Ascending aorta (tissue), 2 donors: ENCODE results near the gene RGS9. TPM values are rescaled to one million over a fixed set of nuclear protein-coding genes. Genes with fewer than 3 reads are reported as not detected.
"Not testable (repeated sequence)": the region's sequence is repeated elsewhere in the genome, so short reads cannot be mapped to it uniquely, and the experiment has no call there.

Source experiments
- DNase-seq, 2 donors: peaks; one replicate each; pipeline ENCODE4 v3.0.0-alpha.2; 2019; ENCODE audit warnings: low spot score in 2 of 2
- H3K27ac ChIP-seq, 2 donors: fragments of 200-600 bp; sonication (generic); one replicate each; pipeline ENCODE4 v1.5.1; 2016 to 2017; ENCODE audit warnings: mild to moderate bottlenecking in 1 of 2
- H3K27me3 ChIP-seq: fragments of 200-600 bp; sonication (generic); one replicate; pipeline ENCODE4 v1.5.1; 2017
- H3K36me3 ChIP-seq, 2 donors: fragments of 200-600 bp; sonication (generic); one replicate each; pipeline ENCODE4 v1.5.1; 2016
- H3K4me1 ChIP-seq, 2 donors: fragments of 200-600 bp; sonication (generic); one replicate each; pipeline ENCODE4 v1.5.1; 2016 to 2017; ENCODE audit warnings: mild to moderate bottlenecking in 1 of 2
- H3K4me3 ChIP-seq, 2 donors: fragments of 200-600 bp; sonication (generic); one replicate each; pipeline ENCODE4 v1.5.1; 2016 to 2017; ENCODE audit warnings: mild to moderate bottlenecking in 1 of 2
- H3K9me3 ChIP-seq, 2 donors: fragments of 200-600 bp; sonication (generic); one replicate each; pipeline ENCODE4 v1.5.1; 2016
- intact Hi-C: fragments of 100-400 bp; cut with DNase I; formaldehyde crosslinking; loops from one replicate; pipeline ENCODE4 v1.15.1; 2023
- total RNA-seq: library from RNA; depleted of rRNA; stranded (reverse); fragments of >200 nt; gene quantifications from one replicate; pipeline ENCODE4 v1.1.0, GENCODE V29; 2016
- TF ChIP-seq, protein P1 (sequence below), 3 experiments: fragments of 200-600 bp in 2 of 3; fragments of 450-650 bp in 1 of 3; sonication (generic) in 2 of 3; IDR thresholded peaks; one replicate each; pipeline ENCODE4 v1.5.1; 2016 to 2019; ENCODE audit warnings: antibody characterized with exemption in 3 of 3, mild to moderate bottlenecking in 1 of 3, moderate library complexity in 1 of 3

The RGS9 gene
- total RNA-seq, 1 donor from 2014 or later: 0.21 TPM

GRCh38 chr17:65201331-65201730 is 64.2 kb downstream of the RGS9 start:
- no peaks in the 10 kb centered on the region for H3K36me3 ChIP-seq
- no peaks in the 10 kb centered on the region for H3K27me3 ChIP-seq
- TF ChIP-seq, protein P1, sequence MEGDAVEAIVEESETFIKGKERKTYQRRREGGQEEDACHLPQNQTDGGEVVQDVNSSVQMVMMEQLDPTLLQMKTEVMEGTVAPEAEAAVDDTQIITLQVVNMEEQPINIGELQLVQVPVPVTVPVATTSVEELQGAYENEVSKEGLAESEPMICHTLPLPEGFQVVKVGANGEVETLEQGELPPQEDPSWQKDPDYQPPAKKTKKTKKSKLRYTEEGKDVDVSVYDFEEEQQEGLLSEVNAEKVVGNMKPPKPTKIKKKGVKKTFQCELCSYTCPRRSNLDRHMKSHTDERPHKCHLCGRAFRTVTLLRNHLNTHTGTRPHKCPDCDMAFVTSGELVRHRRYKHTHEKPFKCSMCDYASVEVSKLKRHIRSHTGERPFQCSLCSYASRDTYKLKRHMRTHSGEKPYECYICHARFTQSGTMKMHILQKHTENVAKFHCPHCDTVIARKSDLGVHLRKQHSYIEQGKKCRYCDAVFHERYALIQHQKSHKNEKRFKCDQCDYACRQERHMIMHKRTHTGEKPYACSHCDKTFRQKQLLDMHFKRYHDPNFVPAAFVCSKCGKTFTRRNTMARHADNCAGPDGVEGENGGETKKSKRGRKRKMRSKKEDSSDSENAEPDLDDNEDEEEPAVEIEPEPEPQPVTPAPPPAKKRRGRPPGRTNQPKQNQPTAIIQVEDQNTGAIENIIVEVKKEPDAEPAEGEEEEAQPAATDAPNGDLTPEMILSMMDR (IDR thresholded peaks at IDR 0.05): no peak
- H3K4me3 ChIP-seq: no peak overlapping the region
- H3K27ac ChIP-seq: no peak overlapping the region
- H3K4me1 ChIP-seq: no peaks in the 10 kb centered on the region
- no peaks in the 10 kb centered on the region for H3K9me3 ChIP-seq
- intact Hi-C loops: loop anchor here (10.0 kb wide), 1 partner anchor 347 kb away; no protein-coding TSS in a partner anchor
- DNase-seq: no peak

- H3K27me3 ChIP-seq: no peaks in the 10 kb centered on the region
- no peak overlapping the region for H3K27ac ChIP-seq
- TF ChIP-seq, protein P1 (IDR thresholded peaks at IDR 0.05): no peak
- no peaks in the 10 kb centered on the region for H3K4me1 ChIP-seq
- DNase-seq: no peak
- H3K9me3 ChIP-seq: no peaks in the 10 kb centered on the region
- H3K4me3 ChIP-seq: no peak overlapping the region
- no peaks in the 10 kb centered on the region for H3K36me3 ChIP-seq
- intact Hi-C loops: loop anchor here (10.0 kb wide), 1 partner anchor 348 kb away; no protein-coding TSS in a partner anchor
Measured at GRCh38 chr17:65202844-65203571, 65.8 kb downstream of the RGS9 start.

DNA sequence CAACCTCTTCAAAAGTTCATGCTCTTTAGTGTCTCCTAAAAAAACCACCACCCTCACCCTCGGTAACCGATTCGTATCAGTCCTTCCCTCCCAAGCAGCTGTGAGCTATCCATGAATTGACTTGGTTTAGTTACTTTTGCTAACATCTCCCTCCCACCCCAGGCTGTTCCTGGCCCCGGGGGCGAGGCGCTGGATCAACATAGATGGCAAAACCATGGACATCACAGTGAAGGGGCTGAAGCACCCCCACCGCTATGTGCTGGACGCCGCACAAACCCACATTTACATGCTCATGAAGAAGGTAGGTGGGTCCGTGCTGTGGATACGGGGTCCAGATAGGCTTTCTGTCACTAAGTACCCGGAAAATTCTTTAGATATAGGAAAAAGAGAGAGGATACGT is 66.8 kb downstream of the RGS9 start:
- Histone ChIP-seq H3K4me3 (no peak overlapping the region), H3K27me3 (no peaks in the 10 kb centered on the region), H3K9me3 (no peaks in the 10 kb centered on the region), H3K36me3 (no peaks in the 10 kb centered on the region), H3K4me1 (no peaks in the 10 kb centered on the region), H3K27ac (no peak overlapping the region)
- no peak for DNase-seq
- TF ChIP-seq, protein P1 (IDR thresholded peaks at IDR 0.05): no peak
- intact Hi-C loops: loop anchor here (10.0 kb wide), 1 partner anchor 349 kb away; no protein-coding TSS in a partner anchor

DNA sequence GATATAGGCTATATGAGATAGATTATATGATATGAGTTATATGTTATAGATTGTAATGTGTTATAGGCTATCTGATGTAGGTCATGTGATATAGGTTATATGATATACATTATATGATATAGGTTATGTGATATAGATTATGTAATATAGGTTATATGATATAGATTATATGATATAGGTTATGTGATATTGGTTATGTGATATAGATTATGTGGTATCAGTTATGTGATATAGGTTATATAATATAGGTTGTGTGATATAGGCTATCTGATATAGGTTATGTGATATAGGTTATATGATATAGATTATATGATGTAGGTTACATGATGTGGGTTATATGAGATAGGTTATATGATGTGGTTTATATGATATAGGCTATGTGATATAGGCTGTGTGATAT is 68.5 kb downstream of the RGS9 start:
- Histone ChIP-seq H3K27me3 (no peaks in the 10 kb centered on the region), H3K27ac (no peak overlapping the region), H3K4me1 (no peaks in the 10 kb centered on the region), H3K36me3 (no peaks in the 10 kb centered on the region), H3K4me3 (no peak overlapping the region), H3K9me3 (no peaks in the 10 kb centered on the region)
- TF ChIP-seq, protein P1 (IDR thresholded peaks at IDR 0.05): no peak
- intact Hi-C loops: loop anchor here (10.0 kb wide), 1 partner anchor 351 kb away; no protein-coding TSS in a partner anchor
- DNase-seq: no peak

DNA sequence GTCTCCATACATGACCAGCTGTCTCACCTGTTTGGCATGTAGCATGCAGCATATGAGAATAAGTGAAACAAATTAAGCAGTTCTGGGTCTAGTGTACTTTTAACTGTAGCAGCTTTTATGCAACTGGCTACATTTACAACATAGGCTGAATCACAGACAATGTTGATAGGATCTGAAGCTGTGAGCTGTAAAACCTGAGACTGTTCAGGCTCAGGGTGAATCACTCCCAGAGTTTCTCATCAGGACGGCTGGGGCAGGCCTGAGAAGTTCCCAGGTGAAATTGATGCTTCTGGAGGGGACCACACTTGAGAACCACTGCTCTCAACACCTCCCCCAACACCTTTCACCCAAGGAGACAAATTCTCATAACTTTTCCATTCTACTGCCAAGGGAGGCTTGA is 70.3 kb downstream of the RGS9 start:
- H3K4me1 ChIP-seq, H3K4me3 ChIP-seq, H3K36me3 ChIP-seq, H3K27me3 ChIP-seq, H3K9me3 ChIP-seq, H3K27ac ChIP-seq, DNase-seq: not testable (repeated sequence)
- intact Hi-C loops: loop anchor here (10.0 kb wide), 1 partner anchor 353 kb away; no protein-coding TSS in a partner anchor

GRCh38 chr17:65208717-65209116 is 71.5 kb downstream of the RGS9 start:
- H3K36me3 ChIP-seq: no peaks in the 10 kb centered on the region
- H3K9me3 ChIP-seq: no peaks in the 10 kb centered on the region
- H3K27me3 ChIP-seq: no peaks in the 10 kb centered on the region
- no peak overlapping the region for H3K27ac ChIP-seq
- H3K4me3 ChIP-seq: no peak overlapping the region
- no peaks in the 10 kb centered on the region for H3K4me1 ChIP-seq
- intact Hi-C loops: loop anchor here (10.0 kb wide), 1 partner anchor 354 kb away; no protein-coding TSS in a partner anchor
- no peak for DNase-seq
- TF ChIP-seq, protein P1 (IDR thresholded peaks at IDR 0.05): no peak
